Measurements from ENCODE around the gene LRCOL1. TPM values are rescaled to one million over a fixed set of nuclear protein-coding genes. Genes with fewer than 3 reads are reported as not detected.

Gene LRCOL1
- total and polyA plus RNA-seq, 2 of the 13 experiments (the other 11 are each of a cell fraction or from before 2014, with no cell fraction given): not detected

GRCh38 chr12:132579744-132580143 is 30.6 kb downstream of the LRCOL1 start:
- no peaks in the 10 kb centered on the region for H3K27me3 ChIP-seq (ENCODE audit: control insufficient read depth in 1 of 2, insufficient read depth in 2 of 2, low read length in 2 of 2)
- H3K4me3 ChIP-seq (replicated peaks in 1 of 3; ENCODE audit: insufficient read depth in 1 of 3, low read depth in 2 of 3, low read length in 3 of 3): no peak overlapping the region
- H3K27ac ChIP-seq (ENCODE audit: extremely low read length, insufficient read depth, low read length): no peak overlapping the region
- no peaks in the 10 kb centered on the region for H3K4me1 ChIP-seq (ENCODE audit: insufficient read depth, low read length)
- POLR2A ChIA-PET: no interaction called here
- ATAC-seq (no peak), DNase-seq (ENCODE audit: low spot score) (no peak), FAIRE-seq (no peak)
- no peaks in the 10 kb centered on the region for H3K79me2 ChIP-seq (ENCODE audit: insufficient read depth, low read length)
- H3K36me3 ChIP-seq (replicated peaks in 1 of 2; ENCODE audit: control insufficient read depth in 1 of 2, insufficient read depth in 2 of 2, low read length in 2 of 2): peaks cover 3 to 7% of the 10 kb centered on the region in 2 experiments; a peak in 2 of 5 replicates
- TF ChIP-seq ZNF749 (CRISPR knock-in tag; IDR thresholded peaks at IDR 0.05; ENCODE audit: borderline replicate concordance) (no peak), ZNF33A (CRISPR knock-in tag; IDR thresholded peaks at IDR 0.05; ENCODE audit: borderline replicate concordance) (no peak), ZNF44 (CRISPR knock-in tag; IDR thresholded peaks at IDR 0.05) (no peak), ZNF282 (IDR thresholded peaks at IDR 0.05; ENCODE audit: partially characterized antibody) (no peak), LCORL (IDR thresholded peaks at IDR 0.05) (no peak), LCORL (CRISPR knock-in tag; IDR thresholded peaks at IDR 0.05) (no peak)
- in situ Hi-C loops (cut with HindIII; ENCODE audit: extremely low pct_ligation_motif_present, low pct_unique_long_range_greater_than_20kb): no loop called here
- no peak overlapping the region for H3K9ac ChIP-seq (ENCODE audit: insufficient read depth, low read depth, low read length)
- H2AFZ ChIP-seq (ENCODE audit: low read length): no peak overlapping the region
- CTCF ChIA-PET (ENCODE audit: low intra/inter-chr PET ratio, low total read pairs): no interaction called here
- WGBS (ENCODE audit: low lambda C conversion rate): 95% methylated on average over 12 of the region's 12 CpGs
- intact Hi-C loops (cut with micrococcal nuclease; ENCODE audit: unreplicated experiment): no loop called here
- H3K4me2 ChIP-seq (ENCODE audit: low read depth, low read length): no peak overlapping the region
- H4K20me1 ChIP-seq (ENCODE audit: insufficient read depth, low read length): no peaks in the 10 kb centered on the region
- BruUV-seq (replicated peaks): no TSS peak
- no peaks in the 10 kb centered on the region for H3K9me3 ChIP-seq (ENCODE audit: low read length)

- no peak overlapping the region for H3K27ac ChIP-seq (ENCODE audit: extremely low read length, insufficient read depth, low read length)
- in situ Hi-C loops (cut with HindIII; ENCODE audit: extremely low pct_ligation_motif_present, low pct_unique_long_range_greater_than_20kb): no loop called here
These were observed 31.6 kb downstream of the LRCOL1 start for GRCh38 chr12:132578826-132579225.

More at GRCh38 chr12:132578826-132579225, 31.6 kb downstream of the LRCOL1 start:
- 89% methylated on average over 10 of the region's 11 CpGs for WGBS (ENCODE audit: low lambda C conversion rate)
- no peak overlapping the region for H3K9ac ChIP-seq (ENCODE audit: insufficient read depth, low read depth, low read length)
- H4K20me1 ChIP-seq (ENCODE audit: insufficient read depth, low read length): no peaks in the 10 kb centered on the region
- FAIRE-seq (no peak), DNase-seq (ENCODE audit: low spot score) (no peak), ATAC-seq (no peak)
- H3K9me3 ChIP-seq (ENCODE audit: low read length): no peaks in the 10 kb centered on the region
- H3K4me3 ChIP-seq (replicated peaks in 1 of 3; ENCODE audit: insufficient read depth in 1 of 3, low read depth in 2 of 3, low read length in 3 of 3): no peak overlapping the region
- H3K79me2 ChIP-seq (ENCODE audit: insufficient read depth, low read length): no peaks in the 10 kb centered on the region
- H3K27me3 ChIP-seq (ENCODE audit: control insufficient read depth in 1 of 2, insufficient read depth in 2 of 2, low read length in 2 of 2): no peaks in the 10 kb centered on the region
- H2AFZ ChIP-seq (ENCODE audit: low read length): no peak overlapping the region
- no peak overlapping the region for H3K4me2 ChIP-seq (ENCODE audit: low read depth, low read length)
- intact Hi-C loops (cut with micrococcal nuclease; ENCODE audit: unreplicated experiment): no loop called here
- no TSS peak for BruUV-seq (replicated peaks)
- H3K36me3 ChIP-seq (replicated peaks in 1 of 2; ENCODE audit: control insufficient read depth in 1 of 2, insufficient read depth in 2 of 2, low read length in 2 of 2): peaks cover 3 to 7% of the 10 kb centered on the region in 2 experiments; a peak in 2 of 5 replicates
- ChIA-PET POLR2A (no interaction called here), CTCF (ENCODE audit: low intra/inter-chr PET ratio, low total read pairs) (no interaction called here)
- no peaks in the 10 kb centered on the region for H3K4me1 ChIP-seq (ENCODE audit: insufficient read depth, low read length)
- TF ChIP-seq GTF3A (CRISPR knock-in tag; conservative IDR thresholded peaks at IDR 0.05) (no peak), GABPB1 (CRISPR knock-in tag; IDR thresholded peaks at IDR 0.05) (no peak), RERE (CRISPR knock-in tag; IDR thresholded peaks at IDR 0.05; ENCODE audit: low read depth) (no peak)

Data from HepG2 (cell line).